Upper lobe of right lung (tissue), 1 donor: ENCODE measurements around the gene C2orf80. TPM values are rescaled to one million over a fixed set of nuclear protein-coding genes. Genes with fewer than 3 reads are reported as not detected.

Source experiments
- total RNA-seq: library from RNA; stranded (reverse); fragmentation: NEBNext Ultra II Directional; extraction: Animal tissue kit (Norgen Biotek cat#: 25700); gene quantifications from one replicate; pipeline ENCODE4 v1.2.1, GENCODE V29; 2021
- donor health status: DM: no; HTN: yes; CAD: no; lungs with severe emphysema.

The C2orf80 gene
- total RNA-seq, 1 donor from 2014 or later: not detected

Other genes with a start within 250 kb of the C2orf80 start
- gene PLEKHM3, start 164.5 kb downstream of the C2orf80 start, total RNA-seq: 24.5 TPM
- gene CRYGD, start 65.5 kb downstream of the C2orf80 start, total RNA-seq: not detected
- not detected for gene CRYGC, start 60.2 kb downstream of the C2orf80 start, total RNA-seq
- not detected for gene CRYGB, start 43.9 kb downstream of the C2orf80 start, total RNA-seq
- not detected for gene CRYGA, start 26.4 kb downstream of the C2orf80 start, total RNA-seq
- 116 TPM for gene IDH1, start 65.0 kb upstream of the C2orf80 start, total RNA-seq
- 32.5 TPM for gene PIKFYVE, start 76.2 kb upstream of the C2orf80 start, total RNA-seq
- not detected for gene PTH2R, start 216.8 kb upstream of the C2orf80 start, total RNA-seq